Measurements from ENCODE around the gene IGF1R. TPM values are rescaled to one million over a fixed set of nuclear protein-coding genes. Genes with fewer than 3 reads are reported as not detected.

The IGF1R gene
- total and polyA plus RNA-seq, 2 of the 8 experiments (the other 6 are each of a cell fraction or from before 2014, with no cell fraction given) = 32.9 to 109 TPM

DNA sequence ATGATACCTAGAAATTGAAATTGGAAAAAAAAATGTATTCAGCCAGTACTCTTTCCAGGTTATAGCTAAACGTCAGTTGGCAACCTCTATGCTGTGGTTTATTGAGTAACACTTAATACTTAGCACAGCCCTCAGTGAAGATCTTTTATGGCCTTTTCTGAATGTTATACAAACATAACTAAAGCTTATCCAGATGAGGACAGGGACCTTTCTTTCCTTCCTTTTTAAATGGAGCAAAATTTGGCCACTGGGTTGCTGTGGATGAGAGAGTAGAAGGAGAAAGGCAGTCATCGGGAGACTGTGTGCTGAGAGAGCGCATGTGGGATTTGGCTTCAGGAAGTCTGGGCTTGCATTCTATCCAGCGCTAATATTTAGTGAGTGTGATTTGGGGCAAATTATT lies 36.1 kb downstream of the IGF1R start (continued):
- no peak for TF ChIP-seq POU5F1 (IDR thresholded peaks at IDR 0.05; ENCODE audit: low read depth, low read length)
